HCT116 (cell line): ENCODE data around the gene SCN8A. TPM values are rescaled to one million over a fixed set of nuclear protein-coding genes. Genes with fewer than 3 reads are reported as not detected.

ENCODE experiments used
- ATAC-seq: fragments of 200-7000 bp; cut with Tn5 transposase; 2 replicates; pipeline ENCODE4 v1.9.1; 2020; ENCODE audit warnings: mild to moderate bottlenecking, moderate library complexity
- BruUV-seq: library from RNA; stranded (reverse); fragments of 400-500 nt; replicated peaks from 2 replicates; lab custom pipeline; 2021; lab: Mats Ljungman, UMichigan
- CTCF ChIA-PET: fragments of 300-600 bp; sonication (Branson Sonifier 250); formaldehyde crosslinking; loops from one replicate; lab custom pipeline; 2021; ENCODE audit warnings: antibody characterized with exemption; lab: Charles Lee
- POLR2A ChIA-PET: fragments of 300-600, 350-600 bp; sonication (Branson Sonifier 250); formaldehyde crosslinking; loops from one replicate; lab custom pipeline; 2021; ENCODE audit warnings: antibody characterized with exemption; lab: Charles Lee
- RAD21 ChIA-PET, 2 experiments: fragments of 300-600 bp; sonication (Branson Sonifier 250); formaldehyde crosslinking; loops; one replicate each; lab custom pipeline; 2023; ENCODE audit warnings: low total read pairs in 2 of 2; ENCODE audit not compliant: uncharacterized antibody in 2 of 2, unreplicated experiment in 2 of 2, low non-redundant PET in 1 of 2; lab: Charles Lee
- DNase-seq: peaks from one replicate; pipeline ENCODE4 v3.0.0-alpha.2; 2010; ENCODE audit warnings: low read depth, low spot score
- H2AFZ ChIP-seq: fragments of 200-600 bp; shearing (Covaris generic), sonication (generic); 2 replicates; pipeline ENCODE4 v1.6.1; 2017; ENCODE audit warnings: low read depth, mixed run types, mixed read lengths, antibody characterized with exemption, low read length; ENCODE audit not compliant: poor library complexity, severe bottlenecking
- H3K27ac ChIP-seq: 2 replicates; pipeline ENCODE4 v1.5.1; 2012; ENCODE audit warnings: low read depth, low read length
- H3K27me3 ChIP-seq: fragments of 200-600 bp; sonication (generic); 2 replicates; pipeline ENCODE4 v1.6.1; 2016; ENCODE audit warnings: mixed run types, low read length, mixed read lengths; ENCODE audit not compliant: insufficient read depth
- H3K36me3 ChIP-seq, 2 experiments: fragments of 200-500 bp in 1 of 2; fragments of 200-600 bp in 1 of 2; sonication (Bioruptor generic) in 1 of 2; sonication (generic) in 1 of 2; 2 replicates each; pipeline versions ENCODE4 v1.5.1 to v1.6.1; 2014 to 2016; ENCODE audit warnings: low read length in 2 of 2, inconsistent platforms in 1 of 2, mixed read lengths in 1 of 2, mixed run types in 1 of 2; ENCODE audit not compliant: insufficient read depth in 2 of 2, control insufficient read depth in 1 of 2
- H3K4me1 ChIP-seq, 2 experiments: fragments of 200-600 bp in 1 of 2; sonication (generic) in 1 of 2; 2 replicates each; pipeline versions ENCODE4 v1.5.1 to v1.6.1; 2012 to 2017; ENCODE audit warnings: low read length in 2 of 2, inconsistent platforms in 1 of 2, mild to moderate bottlenecking in 1 of 2, mixed read lengths in 1 of 2, mixed run types in 1 of 2, moderate library complexity in 1 of 2; ENCODE audit not compliant: insufficient read depth in 2 of 2, control insufficient read depth in 1 of 2
- H3K4me2 ChIP-seq: fragments of 200-600 bp; sonication (generic); 2 replicates; pipeline ENCODE4 v1.6.1; 2017; ENCODE audit warnings: mixed run types, low read length, mixed read lengths
- H3K4me3 ChIP-seq, 2 experiments: fragments of 200-600 bp in 1 of 2; sonication (generic) in 1 of 2; replicated peaks in 1 of 2; 2 replicates each; pipeline ENCODE4 v1.5.1; 2011 to 2016; ENCODE audit warnings: low read length in 2 of 2, control low read depth in 1 of 2, low read depth in 1 of 2, mild to moderate bottlenecking in 1 of 2, mixed read lengths in 1 of 2, mixed run types in 1 of 2
- H3K79me2 ChIP-seq: fragments of 200-600 bp; sonication (generic); 2 replicates; pipeline ENCODE4 v1.6.1; 2017; ENCODE audit warnings: mild to moderate bottlenecking, mixed run types, low read length, moderate library complexity, mixed read lengths; ENCODE audit not compliant: insufficient read depth
- H3K9ac ChIP-seq: fragments of 200-600 bp; sonication (generic); 2 replicates; pipeline ENCODE4 v1.6.1; 2016; ENCODE audit warnings: low read length, mixed read lengths
- H3K9me2 ChIP-seq: fragments of 200-600 bp; sonication (generic), shearing (Covaris generic); 2 replicates; pipeline ENCODE4 v1.6.1; 2017; ENCODE audit warnings: mixed run types, mild to moderate bottlenecking, moderate library complexity; ENCODE audit not compliant: insufficient read depth
- H3K9me3 ChIP-seq, 2 experiments: fragments of 200-500 bp in 1 of 2; fragments of 200-600 bp in 1 of 2; sonication (Bioruptor generic) in 1 of 2; sonication (generic) in 1 of 2; 2 replicates each; pipeline ENCODE4 v1.6.1; 2014 to 2017; ENCODE audit warnings: low read length in 2 of 2, mixed read lengths in 2 of 2, inconsistent platforms in 1 of 2, low read depth in 1 of 2, mild to moderate bottlenecking in 1 of 2, mixed run types in 1 of 2, moderate library complexity in 1 of 2; ENCODE audit not compliant: control insufficient read depth in 1 of 2, insufficient read depth in 1 of 2
- H4K20me1 ChIP-seq: fragments of 200-600 bp; sonication (generic), shearing (Covaris generic); 2 replicates; pipeline ENCODE4 v1.6.1; 2017; ENCODE audit warnings: mixed run types, mild to moderate bottlenecking, moderate library complexity; ENCODE audit not compliant: insufficient read depth
- CBX3 ChIP-seq: IDR thresholded peaks from 2 replicates; pipeline ENCODE4 v1.6.1; 2012; ENCODE audit warnings: low read depth
- CEBPB ChIP-seq: IDR thresholded peaks from 2 replicates; pipeline ENCODE4 v1.6.1; 2012; ENCODE audit warnings: low read depth
- EZH2phosphoT487 ChIP-seq: fragments of 200-600 bp; IDR thresholded peaks from 2 replicates; pipeline ENCODE4 v1.6.1; 2018; ENCODE audit warnings: antibody characterized with exemption, borderline replicate concordance
- FOSL1 ChIP-seq: IDR thresholded peaks from 2 replicates; pipeline ENCODE4 v1.6.1; 2012; ENCODE audit warnings: low read depth
- JUND ChIP-seq: IDR thresholded peaks from 2 replicates; pipeline ENCODE4 v1.6.1; 2012
- POLR2A ChIP-seq: IDR thresholded peaks from 2 replicates; pipeline ENCODE4 v1.7.0; 2011; ENCODE audit warnings: borderline replicate concordance; ENCODE audit not compliant: insufficient read depth, insufficient read length; ENCODE audit errors: extremely low read depth
- POLR2AphosphoS5 ChIP-seq: IDR thresholded peaks from 2 replicates; pipeline ENCODE4 v1.6.1; 2011; ENCODE audit warnings: mild to moderate bottlenecking, low read depth, low read length, moderate library complexity
- SIN3A ChIP-seq: IDR thresholded peaks from 2 replicates; pipeline ENCODE4 v1.6.1; 2012; ENCODE audit warnings: low read depth
- SP1 ChIP-seq: IDR thresholded peaks from 2 replicates; pipeline ENCODE4 v1.6.1; 2012; ENCODE audit warnings: low read depth
- ZFX ChIP-seq: fragments of 450-650 bp; IDR thresholded peaks from 2 replicates; pipeline ENCODE4 v1.6.1; 2017
- ZNF274 ChIP-seq: fragments of 200-500 bp; sonication (Bioruptor generic); IDR thresholded peaks from 2 replicates; pipeline ENCODE4 v1.6.1; 2014; ENCODE audit warnings: mild to moderate bottlenecking, low read depth, low read length, inconsistent platforms
- intact Hi-C: fragments of 100-400 bp; cut with micrococcal nuclease; formaldehyde crosslinking; loops from 2 replicates; pipeline ENCODE4 v1.10.0; 2022
- total RNA-seq: library from RNA; stranded (reverse); gene quantifications from one replicate; pipeline ENCODE4 v1.2.1, GENCODE V29; 2021; ENCODE audit not compliant: unreplicated experiment
- TF ChIP-seq, protein P1 (sequence below), 3 experiments: fragments of 200-600 bp in 1 of 3; sonication (generic) in 1 of 3; IDR thresholded peaks in 2 of 3; conservative IDR thresholded peaks in 1 of 3; 2 replicates each; pipeline ENCODE4 v1.5.1; 2012 to 2017; ENCODE audit warnings: low read depth in 2 of 3, low read length in 2 of 3, antibody characterized with exemption in 1 of 3, borderline replicate concordance in 1 of 3, control low read depth in 1 of 3, mild to moderate bottlenecking in 1 of 3, mixed read lengths in 1 of 3, mixed run types in 1 of 3, moderate library complexity in 1 of 3; ENCODE audit not compliant: insufficient read depth in 1 of 3
- TF ChIP-seq, protein P2 (sequence below): IDR thresholded peaks from 2 replicates; pipeline ENCODE4 v1.6.1; 2012; ENCODE audit warnings: low read depth
- TF ChIP-seq, protein P3 (sequence below): IDR thresholded peaks from 2 replicates; pipeline ENCODE4 v1.6.1; 2012

The SCN8A gene
- total RNA-seq, 1 experiment from 2014 or later = 7.1 TPM

DNA sequence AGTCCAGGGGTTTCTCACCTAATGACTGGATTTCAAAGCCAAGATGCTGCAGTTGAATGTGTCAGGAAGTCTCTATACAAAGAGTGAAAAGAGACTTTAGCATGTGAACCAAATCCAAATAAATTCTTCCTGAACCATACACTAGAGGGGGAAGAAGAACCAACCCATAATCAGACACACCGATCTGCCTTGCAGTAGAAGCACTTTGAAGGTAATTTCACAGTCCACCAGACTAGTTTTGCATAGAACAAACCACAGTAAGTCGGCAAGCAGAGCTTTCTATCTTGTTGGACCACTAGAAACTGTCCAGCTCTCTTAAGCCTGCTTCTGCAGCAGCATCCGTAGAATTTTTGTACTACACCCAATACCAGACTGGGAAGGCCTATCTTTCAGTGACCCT lies 218.2 kb downstream of the SCN8A start:
- TF ChIP-seq, protein P1, sequence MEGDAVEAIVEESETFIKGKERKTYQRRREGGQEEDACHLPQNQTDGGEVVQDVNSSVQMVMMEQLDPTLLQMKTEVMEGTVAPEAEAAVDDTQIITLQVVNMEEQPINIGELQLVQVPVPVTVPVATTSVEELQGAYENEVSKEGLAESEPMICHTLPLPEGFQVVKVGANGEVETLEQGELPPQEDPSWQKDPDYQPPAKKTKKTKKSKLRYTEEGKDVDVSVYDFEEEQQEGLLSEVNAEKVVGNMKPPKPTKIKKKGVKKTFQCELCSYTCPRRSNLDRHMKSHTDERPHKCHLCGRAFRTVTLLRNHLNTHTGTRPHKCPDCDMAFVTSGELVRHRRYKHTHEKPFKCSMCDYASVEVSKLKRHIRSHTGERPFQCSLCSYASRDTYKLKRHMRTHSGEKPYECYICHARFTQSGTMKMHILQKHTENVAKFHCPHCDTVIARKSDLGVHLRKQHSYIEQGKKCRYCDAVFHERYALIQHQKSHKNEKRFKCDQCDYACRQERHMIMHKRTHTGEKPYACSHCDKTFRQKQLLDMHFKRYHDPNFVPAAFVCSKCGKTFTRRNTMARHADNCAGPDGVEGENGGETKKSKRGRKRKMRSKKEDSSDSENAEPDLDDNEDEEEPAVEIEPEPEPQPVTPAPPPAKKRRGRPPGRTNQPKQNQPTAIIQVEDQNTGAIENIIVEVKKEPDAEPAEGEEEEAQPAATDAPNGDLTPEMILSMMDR (IDR thresholded peaks at IDR 0.05 in 2 of 3, conservative IDR thresholded peaks at IDR 0.05 in 1 of 3; ENCODE audit: borderline replicate concordance in 1 of 3, insufficient read depth in 1 of 3, low read depth in 2 of 3, low read length in 2 of 3) = no peak
- RAD21 ChIA-PET = no interaction called here
- H4K20me1 ChIP-seq = no peaks in the 10 kb centered on the region
- CTCF ChIA-PET = interaction anchor here (1.0 kb wide), 1 partner anchor 15 kb away, joined by 3 read pairs; no protein-coding TSS in a partner anchor
- H3K9me2 ChIP-seq = no peaks in the 10 kb centered on the region
- intact Hi-C loops = no loop called here
- no peak overlapping the region for H3K9ac ChIP-seq
- no peaks in the 10 kb centered on the region for H3K36me3 ChIP-seq
- no peaks in the 10 kb centered on the region for H3K79me2 ChIP-seq
- H3K27me3 ChIP-seq = no peaks in the 10 kb centered on the region
- H3K4me2 ChIP-seq = no peak overlapping the region
- no peak for DNase-seq
- H3K4me1 ChIP-seq = no peaks in the 10 kb centered on the region
- no peak for ATAC-seq
- H3K9me3 ChIP-seq = no peaks in the 10 kb centered on the region
- POLR2A ChIA-PET = no interaction called here
- no peak overlapping the region for H3K27ac ChIP-seq
- no TSS peak for BruUV-seq
- H2AFZ ChIP-seq = no peak overlapping the region
- no peak overlapping the region for H3K4me3 ChIP-seq

DNA sequence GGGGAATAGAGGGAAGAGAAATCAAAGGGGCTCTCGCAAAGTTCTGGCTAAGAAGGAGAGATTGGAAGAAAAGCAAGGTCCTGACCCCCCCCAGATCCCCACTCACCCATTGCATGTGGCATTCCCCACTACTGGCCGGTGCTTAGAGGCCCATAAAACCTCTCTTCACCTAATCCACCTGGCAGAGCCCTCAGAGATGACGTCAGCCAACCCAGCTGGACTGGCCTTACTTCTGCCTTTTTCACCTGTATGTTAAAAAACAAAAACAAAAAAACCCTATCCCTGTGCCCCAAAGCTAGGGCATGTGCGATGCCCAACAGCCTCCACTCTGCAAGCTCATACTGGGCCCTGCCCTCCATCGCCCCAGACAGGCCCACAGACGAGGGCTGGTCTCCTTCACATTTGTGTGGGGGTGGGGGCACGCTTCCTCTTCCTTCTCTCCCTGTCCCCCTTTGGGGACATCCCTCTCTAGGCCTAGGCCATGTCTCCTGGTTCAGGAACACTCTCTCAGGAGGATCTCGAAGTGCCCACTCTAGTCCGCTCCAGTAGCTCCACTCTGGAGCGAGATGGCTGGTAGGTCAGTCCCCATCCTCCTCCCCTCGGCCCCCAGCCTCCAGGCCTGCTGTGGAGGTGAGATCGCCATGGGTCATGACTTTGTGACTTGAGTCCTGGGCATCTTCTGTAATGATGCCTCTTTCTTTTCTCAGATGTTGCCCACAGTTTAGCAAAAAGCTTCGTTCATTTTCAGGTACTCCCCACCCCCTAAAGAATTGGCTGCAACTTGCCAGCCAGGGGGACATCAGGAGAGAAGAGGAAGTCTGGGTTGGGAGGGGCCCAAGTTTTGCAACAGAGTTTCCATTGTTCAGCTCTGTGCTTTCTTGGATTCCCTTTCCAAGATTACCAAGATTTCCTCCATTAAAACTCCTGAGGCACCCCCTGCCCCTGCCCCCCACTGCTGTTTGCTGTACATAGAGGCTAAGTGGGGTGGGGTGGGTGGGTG lies 220.5 kb downstream of the SCN8A start:
- Histone ChIP-seq H3K9me2 (no peaks in the 10 kb centered on the region), H4K20me1 (no peaks in the 10 kb centered on the region), H3K4me3 (no peak overlapping the region), H3K9ac (no peak overlapping the region), H3K4me1 (peaks cover 0 to 11% of the 10 kb centered on the region in 2 experiments; a peak in 1 of 4 replicates), H3K79me2 (no peaks in the 10 kb centered on the region), H3K4me2 (no peak overlapping the region), H3K9me3 (no peaks in the 10 kb centered on the region), H2AFZ (no peak overlapping the region), H3K36me3 (no peaks in the 10 kb centered on the region), H3K27ac (no peak overlapping the region), H3K27me3 (no peaks in the 10 kb centered on the region)
- intact Hi-C loops = no loop called here
- ChIA-PET CTCF (no interaction called here), POLR2A (no interaction called here), RAD21 (no interaction called here)
- ATAC-seq = no peak
- BruUV-seq = no TSS peak
- DNase-seq = no peak
- TF ChIP-seq JUND (no peak), POLR2A (no peak), SP1 (no peak), ZNF274 (no peak), CBX3 (no peak), EZH2phosphoT487 (no peak), CEBPB (no peak), FOSL1 (no peak), POLR2AphosphoS5 (no peak), ZFX (no peak), SIN3A (no peak)
- TF ChIP-seq, protein P2, sequence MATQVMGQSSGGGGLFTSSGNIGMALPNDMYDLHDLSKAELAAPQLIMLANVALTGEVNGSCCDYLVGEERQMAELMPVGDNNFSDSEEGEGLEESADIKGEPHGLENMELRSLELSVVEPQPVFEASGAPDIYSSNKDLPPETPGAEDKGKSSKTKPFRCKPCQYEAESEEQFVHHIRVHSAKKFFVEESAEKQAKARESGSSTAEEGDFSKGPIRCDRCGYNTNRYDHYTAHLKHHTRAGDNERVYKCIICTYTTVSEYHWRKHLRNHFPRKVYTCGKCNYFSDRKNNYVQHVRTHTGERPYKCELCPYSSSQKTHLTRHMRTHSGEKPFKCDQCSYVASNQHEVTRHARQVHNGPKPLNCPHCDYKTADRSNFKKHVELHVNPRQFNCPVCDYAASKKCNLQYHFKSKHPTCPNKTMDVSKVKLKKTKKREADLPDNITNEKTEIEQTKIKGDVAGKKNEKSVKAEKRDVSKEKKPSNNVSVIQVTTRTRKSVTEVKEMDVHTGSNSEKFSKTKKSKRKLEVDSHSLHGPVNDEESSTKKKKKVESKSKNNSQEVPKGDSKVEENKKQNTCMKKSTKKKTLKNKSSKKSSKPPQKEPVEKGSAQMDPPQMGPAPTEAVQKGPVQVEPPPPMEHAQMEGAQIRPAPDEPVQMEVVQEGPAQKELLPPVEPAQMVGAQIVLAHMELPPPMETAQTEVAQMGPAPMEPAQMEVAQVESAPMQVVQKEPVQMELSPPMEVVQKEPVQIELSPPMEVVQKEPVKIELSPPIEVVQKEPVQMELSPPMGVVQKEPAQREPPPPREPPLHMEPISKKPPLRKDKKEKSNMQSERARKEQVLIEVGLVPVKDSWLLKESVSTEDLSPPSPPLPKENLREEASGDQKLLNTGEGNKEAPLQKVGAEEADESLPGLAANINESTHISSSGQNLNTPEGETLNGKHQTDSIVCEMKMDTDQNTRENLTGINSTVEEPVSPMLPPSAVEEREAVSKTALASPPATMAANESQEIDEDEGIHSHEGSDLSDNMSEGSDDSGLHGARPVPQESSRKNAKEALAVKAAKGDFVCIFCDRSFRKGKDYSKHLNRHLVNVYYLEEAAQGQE = no peak
- TF ChIP-seq, protein P3, sequence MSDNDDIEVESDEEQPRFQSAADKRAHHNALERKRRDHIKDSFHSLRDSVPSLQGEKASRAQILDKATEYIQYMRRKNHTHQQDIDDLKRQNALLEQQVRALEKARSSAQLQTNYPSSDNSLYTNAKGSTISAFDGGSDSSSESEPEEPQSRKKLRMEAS = no peak
